Uterus (tissue), 2 donors: ENCODE results near the gene ST3GAL5.

Experiments
- POLR2A ChIP-seq, 2 donors: fragments of 450-650 bp; IDR thresholded peaks; one replicate each; pipeline ENCODE4 v1.6.1; 2016; ENCODE audit warnings: antibody characterized with exemption in 2 of 2, mild to moderate bottlenecking in 1 of 2, moderate library complexity in 1 of 2
- TF ChIP-seq, protein P1 (sequence below), 4 experiments: fragments of 200-600 bp in 2 of 4; fragments of 450-650 bp in 2 of 4; sonication (generic) in 2 of 4; IDR thresholded peaks; one replicate each; pipeline ENCODE4 v1.5.1; 2016 to 2019; ENCODE audit warnings: antibody characterized with exemption in 4 of 4, mild to moderate bottlenecking in 2 of 4, moderate library complexity in 1 of 4

DNA sequence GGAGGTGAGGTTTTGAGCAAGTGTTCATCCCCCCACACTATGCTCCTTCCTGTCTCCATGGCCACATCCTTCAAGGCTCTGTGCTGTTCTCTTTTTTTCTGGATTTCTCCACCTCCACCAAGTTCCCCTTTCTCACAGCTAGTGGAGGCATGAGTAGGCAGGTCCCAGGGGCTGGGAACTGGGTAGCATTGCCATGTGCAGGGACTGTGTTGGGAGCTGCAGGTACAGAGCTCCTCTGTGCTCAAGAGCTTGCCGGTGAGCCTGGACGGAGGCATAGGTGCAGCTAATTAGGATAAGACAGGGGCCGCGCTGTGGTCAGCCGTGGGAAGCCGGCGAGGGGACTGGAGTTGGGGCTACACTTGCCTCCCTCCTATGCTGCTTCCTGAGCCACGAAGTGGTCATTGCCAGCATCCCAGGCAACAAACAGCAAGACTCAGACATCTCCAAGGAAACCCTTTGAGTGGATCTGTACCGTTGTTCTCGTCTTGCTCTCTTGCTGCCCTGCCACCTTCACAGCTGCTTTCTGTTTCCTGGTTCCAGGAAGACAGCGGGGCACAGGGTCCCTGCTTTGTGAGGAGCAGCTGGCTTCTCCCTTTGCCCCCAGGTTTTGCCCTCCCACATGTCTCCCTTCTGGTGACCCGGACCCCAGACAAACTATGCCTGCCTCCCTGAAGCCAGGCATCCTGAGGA, 98.1 kb downstream of the ST3GAL5 start:
- TF ChIP-seq, protein P1, sequence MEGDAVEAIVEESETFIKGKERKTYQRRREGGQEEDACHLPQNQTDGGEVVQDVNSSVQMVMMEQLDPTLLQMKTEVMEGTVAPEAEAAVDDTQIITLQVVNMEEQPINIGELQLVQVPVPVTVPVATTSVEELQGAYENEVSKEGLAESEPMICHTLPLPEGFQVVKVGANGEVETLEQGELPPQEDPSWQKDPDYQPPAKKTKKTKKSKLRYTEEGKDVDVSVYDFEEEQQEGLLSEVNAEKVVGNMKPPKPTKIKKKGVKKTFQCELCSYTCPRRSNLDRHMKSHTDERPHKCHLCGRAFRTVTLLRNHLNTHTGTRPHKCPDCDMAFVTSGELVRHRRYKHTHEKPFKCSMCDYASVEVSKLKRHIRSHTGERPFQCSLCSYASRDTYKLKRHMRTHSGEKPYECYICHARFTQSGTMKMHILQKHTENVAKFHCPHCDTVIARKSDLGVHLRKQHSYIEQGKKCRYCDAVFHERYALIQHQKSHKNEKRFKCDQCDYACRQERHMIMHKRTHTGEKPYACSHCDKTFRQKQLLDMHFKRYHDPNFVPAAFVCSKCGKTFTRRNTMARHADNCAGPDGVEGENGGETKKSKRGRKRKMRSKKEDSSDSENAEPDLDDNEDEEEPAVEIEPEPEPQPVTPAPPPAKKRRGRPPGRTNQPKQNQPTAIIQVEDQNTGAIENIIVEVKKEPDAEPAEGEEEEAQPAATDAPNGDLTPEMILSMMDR (IDR thresholded peaks at IDR 0.05), result no peak
- TF ChIP-seq POLR2A (IDR thresholded peaks at IDR 0.05), result no peak
